K562 (cell line): ENCODE measurements around the gene CRYBG1.

Source experiments
- ADNP ChIP-seq: fragments of 200-800 bp; sonication (Bioruptor generic); IDR thresholded peaks from 2 replicates; pipeline ENCODE4 v1.6.1; 2016; ENCODE audit warnings: missing genetic modification characterization, missing compliant biosample characterization
- AFF4 ChIP-seq: sonication (generic); formaldehyde crosslinking; IDR thresholded peaks from 2 replicates; pipeline ENCODE4 v1.8.0; 2023; ENCODE audit warnings: mild to moderate bottlenecking, missing genetic modification reagents
- BRCA1 ChIP-seq, 2 experiments: fragments of 450-650 bp in 1 of 2; sonication (generic) in 1 of 2; formaldehyde crosslinking in 1 of 2; IDR thresholded peaks; 2 replicates each; pipeline versions ENCODE4 v1.5.0 to v1.6.1; 2017 to 2020; ENCODE audit warnings: mild to moderate bottlenecking in 1 of 2, missing genetic modification reagents in 1 of 2
- RCOR1 ChIP-seq, 2 experiments: IDR thresholded peaks; 2 replicates each; pipeline ENCODE4 v1.6.1; 2012; ENCODE audit warnings: low read depth in 2 of 2, low read length in 2 of 2, borderline replicate concordance in 1 of 2, improper control_type of control experiment in 1 of 2
- SMAD4 ChIP-seq: fragments of 250-450 bp; sonication (Bioruptor Pico); conservative IDR thresholded peaks from 2 replicates; pipeline ENCODE4 v1.8.0; 2021; ENCODE audit warnings: inconsistent platforms, mild to moderate bottlenecking, moderate library complexity
- TF ChIP-seq, protein P1 (sequence below), 3 experiments: IDR thresholded peaks in 2 of 3; conservative IDR thresholded peaks in 1 of 3; 2 replicates each; pipeline ENCODE4 v1.5.1; 2011 to 2012; ENCODE audit warnings: low read length in 3 of 3, mild to moderate bottlenecking in 3 of 3, control low read depth in 2 of 3, improper control_type of control experiment in 1 of 3, inconsistent platforms in 1 of 3, low read depth in 1 of 3, mixed read lengths in 1 of 3, moderate library complexity in 1 of 3; ENCODE audit not compliant: insufficient read depth in 2 of 3

DNA sequence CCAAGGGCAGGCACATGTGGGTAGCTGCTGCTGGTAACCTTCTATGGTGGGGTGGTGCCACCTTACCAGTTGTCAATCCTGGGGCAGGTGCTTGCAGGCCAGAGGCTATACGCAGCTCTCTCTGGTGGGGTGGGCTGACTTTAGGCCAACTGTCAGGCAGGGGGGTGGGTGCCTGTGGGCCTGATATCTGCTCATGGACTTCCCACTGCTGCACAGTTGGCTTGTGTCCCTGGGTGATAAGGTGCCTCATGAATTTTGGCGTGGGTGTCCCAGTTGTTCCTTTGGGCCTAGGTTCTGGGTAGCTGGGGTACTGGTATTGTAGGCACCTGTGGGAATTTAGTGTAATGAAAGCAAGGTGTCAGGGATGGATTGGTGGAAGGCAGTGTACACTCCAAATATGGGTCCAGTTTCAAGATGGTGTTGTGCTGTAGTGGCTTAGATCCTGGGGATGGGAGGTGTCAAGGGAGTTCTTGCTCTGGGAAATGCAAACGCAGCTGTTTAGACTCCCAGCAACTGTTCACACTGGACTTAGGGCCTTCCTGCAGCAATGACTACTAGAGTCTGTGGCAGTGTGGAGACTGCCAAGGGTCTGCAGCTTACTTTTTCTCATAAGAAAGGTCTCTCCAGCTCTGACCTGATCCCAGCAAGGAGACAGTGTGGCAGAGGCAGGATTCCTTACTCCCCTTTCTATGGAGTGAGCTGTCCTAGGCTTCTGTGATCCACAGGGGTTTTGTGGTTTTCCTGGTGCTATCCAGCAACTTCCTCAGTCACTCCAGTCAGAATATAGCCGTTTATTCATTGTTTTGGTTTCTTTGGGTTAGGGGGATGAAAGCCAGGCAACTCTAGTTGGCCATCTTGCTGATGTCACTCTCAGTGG, 128.2 kb downstream of the CRYBG1 start:
- TF ChIP-seq ADNP (tag) (no peak), RCOR1 (IDR thresholded peaks at IDR 0.05; ENCODE audit: borderline replicate concordance in 1 of 2, low read depth in 2 of 2, low read length in 2 of 2) (no peak), AFF4 (CRISPR knock-in tag) (no peak), BRCA1 (IDR thresholded peaks at IDR 0.05) (no peak), BRCA1 (CRISPR knock-in tag; IDR thresholded peaks at IDR 0.05) (no peak), SMAD4 (CRISPR knock-in tag) (no peak)
- TF ChIP-seq, protein P1, sequence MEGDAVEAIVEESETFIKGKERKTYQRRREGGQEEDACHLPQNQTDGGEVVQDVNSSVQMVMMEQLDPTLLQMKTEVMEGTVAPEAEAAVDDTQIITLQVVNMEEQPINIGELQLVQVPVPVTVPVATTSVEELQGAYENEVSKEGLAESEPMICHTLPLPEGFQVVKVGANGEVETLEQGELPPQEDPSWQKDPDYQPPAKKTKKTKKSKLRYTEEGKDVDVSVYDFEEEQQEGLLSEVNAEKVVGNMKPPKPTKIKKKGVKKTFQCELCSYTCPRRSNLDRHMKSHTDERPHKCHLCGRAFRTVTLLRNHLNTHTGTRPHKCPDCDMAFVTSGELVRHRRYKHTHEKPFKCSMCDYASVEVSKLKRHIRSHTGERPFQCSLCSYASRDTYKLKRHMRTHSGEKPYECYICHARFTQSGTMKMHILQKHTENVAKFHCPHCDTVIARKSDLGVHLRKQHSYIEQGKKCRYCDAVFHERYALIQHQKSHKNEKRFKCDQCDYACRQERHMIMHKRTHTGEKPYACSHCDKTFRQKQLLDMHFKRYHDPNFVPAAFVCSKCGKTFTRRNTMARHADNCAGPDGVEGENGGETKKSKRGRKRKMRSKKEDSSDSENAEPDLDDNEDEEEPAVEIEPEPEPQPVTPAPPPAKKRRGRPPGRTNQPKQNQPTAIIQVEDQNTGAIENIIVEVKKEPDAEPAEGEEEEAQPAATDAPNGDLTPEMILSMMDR (IDR thresholded peaks at IDR 0.05 in 2 of 3, conservative IDR thresholded peaks at IDR 0.05 in 1 of 3; ENCODE audit: insufficient read depth in 2 of 3, low read depth in 1 of 3, low read length in 3 of 3) = no peak
